GM19324 (cell line): Measurements from ENCODE around the gene KLHL22.

ENCODE experiments used
- ATAC-seq: cut with Tn5 transposase; IDR thresholded peaks from one replicate; pipeline ENCODE4 v1.9.1; 2021; ENCODE audit warnings: mild to moderate bottlenecking, moderate library complexity; ENCODE audit not compliant: unreplicated experiment, low FRiP score

The KLHL22 gene

GRCh38 chr22:20434773-20435172 is 60.8 kb downstream of the KLHL22 start:
- ATAC-seq = no peak

- ATAC-seq = no peak
These were observed 61.3 kb downstream of the KLHL22 start for GRCh38 chr22:20434264-20434751.

GRCh38 chr22:20433686-20434241 is 61.8 kb downstream of the KLHL22 start:
- no peak for ATAC-seq

GRCh38 chr22:20433191-20433590 is 62.4 kb downstream of the KLHL22 start:
- ATAC-seq = no peak

GRCh38 chr22:20432244-20432686 is 63.3 kb downstream of the KLHL22 start:
- ATAC-seq = no peak

- no peak for ATAC-seq
These were observed 63.9 kb downstream of the KLHL22 start for GRCh38 chr22:20431511-20432192.

GRCh38 chr22:20430720-20431510 is 64.7 kb downstream of the KLHL22 start:
- no peak for ATAC-seq

- ATAC-seq = no peak
These were observed 65.4 kb downstream of the KLHL22 start for GRCh38 chr22:20430101-20430719.

GRCh38 chr22:20429254-20430100 is 66.1 kb downstream of the KLHL22 start:
- no peak for ATAC-seq

GRCh38 chr22:20428496-20429253 is 66.9 kb downstream of the KLHL22 start:
- no peak for ATAC-seq

- no peak for ATAC-seq
These were observed 67.6 kb downstream of the KLHL22 start for GRCh38 chr22:20427945-20428417.

GRCh38 chr22:20427104-20427944 is 68.3 kb downstream of the KLHL22 start:
- ATAC-seq = no peak

- ATAC-seq = no peak
These were observed 69.4 kb downstream of the KLHL22 start for GRCh38 chr22:20426259-20426615.

- no peak for ATAC-seq
These were observed 69.9 kb downstream of the KLHL22 start for GRCh38 chr22:20425566-20426258.

GRCh38 chr22:20424932-20425565 is 70.5 kb downstream of the KLHL22 start:
- ATAC-seq = no peak

- ATAC-seq = no peak
These were observed 71.0 kb downstream of the KLHL22 start for GRCh38 chr22:20424568-20424931.

- ATAC-seq = no peak
These were observed 71.6 kb downstream of the KLHL22 start for GRCh38 chr22:20423906-20424551.
